Urinary bladder (tissue), 4 donors: Measurements from ENCODE around the gene USP53. TPM values are rescaled to one million over a fixed set of nuclear protein-coding genes. Genes with fewer than 3 reads are reported as not detected.
A peak's percentile ranks its signal among the peaks of the same experiment; 100 is the strongest.

Source experiments
- DNase-seq: peaks from one replicate; pipeline ENCODE4 v3.0.0-alpha.2; 2015; ENCODE audit errors: extremely low spot score
- H3K27ac ChIP-seq: one replicate; pipeline ENCODE4 v1.5.1; 2013; ENCODE audit warnings: low read depth, mild to moderate bottlenecking, moderate library complexity
- H3K36me3 ChIP-seq: one replicate; pipeline ENCODE4 v1.6.1; 2013; ENCODE audit warnings: mild to moderate bottlenecking, moderate library complexity; ENCODE audit not compliant: insufficient read depth
- H3K4me1 ChIP-seq: one replicate; pipeline ENCODE4 v1.6.1; 2013; ENCODE audit warnings: mild to moderate bottlenecking, moderate library complexity; ENCODE audit not compliant: insufficient read depth
- H3K4me3 ChIP-seq: one replicate; pipeline ENCODE4 v1.5.1; 2013; ENCODE audit warnings: low read depth, low read length
- WGBS: extraction: QIAGEN DNeasy Blood & Tissue Kit; methylation state at CpG from one replicate; pipeline ENCODE4 v1.1.7; 2013; 5-methylcytosine and 5-hydroxymethylcytosine counted together
- polyA plus RNA-seq: library from polyadenylated mRNA; stranded (reverse); fragments of 200-250 nt; gene quantifications from one replicate; pipeline ENCODE4 v1.2.3, GENCODE V29; 2013
- total RNA-seq: library from RNA; depleted of rRNA; stranded (reverse); fragments of >200 nt; gene quantifications from one replicate; pipeline ENCODE4 v1.2.3, GENCODE V29; 2014
- donor health status: healthy with polysubstance abuse.
- donor health status: healthy.

USP53 gene
- total and polyA plus RNA-seq, 2 donors, result 14.8 to 40.8 TPM

GRCh38 chr4:119299260-119299671, 86.8 kb downstream of the USP53 start:
- H3K4me3 ChIP-seq, result peak overlapping the region; percentile 56
- WGBS, result under 1% methylated on average over 2 of the region's 2 CpGs
- no peaks in the 10 kb centered on the region for H3K36me3 ChIP-seq
- H3K27ac ChIP-seq, result peak overlapping the region; percentile 86
- no peak for DNase-seq
- peaks cover 1% of the 10 kb centered on the region for H3K4me1 ChIP-seq

GRCh38 chr4:119299741-119300100, 87.2 kb downstream of the USP53 start:
- H3K27ac ChIP-seq, result peak overlapping the region; percentile 86
- DNase-seq, result no peak
- H3K36me3 ChIP-seq, result no peaks in the 10 kb centered on the region
- WGBS, result under 1% methylated on average over 9 of the region's 9 CpGs
- H3K4me1 ChIP-seq, result peaks cover 1% of the 10 kb centered on the region
- peak overlapping the region; percentile 56 for H3K4me3 ChIP-seq

- WGBS, result under 1% methylated on average over 54 of the region's 54 CpGs
- Histone ChIP-seq H3K4me1 (peaks cover 1% of the 10 kb centered on the region), H3K27ac (peak overlapping the region; percentile 86), H3K36me3 (no peaks in the 10 kb centered on the region), H3K4me3 (peak overlapping the region; percentile 56)
- DNase-seq, result peak; percentile 90
Measured at GRCh38 chr4:119300101-119300978, 87.8 kb downstream of the USP53 start.

- Histone ChIP-seq H3K36me3 (no peaks in the 10 kb centered on the region), H3K4me1 (peaks cover 1% of the 10 kb centered on the region), H3K4me3 (no peak overlapping the region), H3K27ac (no peak overlapping the region)
- 65% methylated on average over 5 of the region's 5 CpGs for WGBS
- no peak for DNase-seq
Measured at GRCh38 chr4:119302073-119302832, 89.7 kb downstream of the USP53 start.

GRCh38 chr4:119303587-119304305, 91.2 kb downstream of the USP53 start:
- no peak overlapping the region for H3K4me3 ChIP-seq
- DNase-seq, result no peak
- no peak overlapping the region for H3K27ac ChIP-seq
- 97% methylated on average over 5 of the region's 5 CpGs for WGBS
- H3K4me1 ChIP-seq, result no peaks in the 10 kb centered on the region
- H3K36me3 ChIP-seq, result no peaks in the 10 kb centered on the region

GRCh38 chr4:119304431-119304830, 91.9 kb downstream of the USP53 start:
- no peaks in the 10 kb centered on the region for H3K4me1 ChIP-seq
- no peak for DNase-seq
- H3K4me3 ChIP-seq, result no peak overlapping the region
- no peak overlapping the region for H3K27ac ChIP-seq
- H3K36me3 ChIP-seq, result no peaks in the 10 kb centered on the region

- no peak for DNase-seq
- H3K4me3 ChIP-seq, result no peak overlapping the region
- H3K36me3 ChIP-seq, result no peaks in the 10 kb centered on the region
- no peaks in the 10 kb centered on the region for H3K4me1 ChIP-seq
- no peak overlapping the region for H3K27ac ChIP-seq
Measured at GRCh38 chr4:119307606-119308005, 95.1 kb downstream of the USP53 start.

GRCh38 chr4:119310826-119311225, 98.3 kb downstream of the USP53 start:
- H3K4me1 ChIP-seq, result no peaks in the 10 kb centered on the region
- H3K4me3 ChIP-seq, result no peak overlapping the region
- H3K27ac ChIP-seq, result no peak overlapping the region
- DNase-seq, result no peak
- 74% methylated on average over 1 of the region's 1 CpG for WGBS
- H3K36me3 ChIP-seq, result no peaks in the 10 kb centered on the region

GRCh38 chr4:119313237-119313636, 100.7 kb downstream of the USP53 start:
- Histone ChIP-seq H3K36me3 (no peaks in the 10 kb centered on the region), H3K27ac (no peak overlapping the region), H3K4me1 (no peaks in the 10 kb centered on the region), H3K4me3 (no peak overlapping the region)
- no peak for DNase-seq

GRCh38 chr4:119314356-119314755, 101.8 kb downstream of the USP53 start:
- peak; percentile 26 for DNase-seq
- Histone ChIP-seq H3K27ac (no peak overlapping the region), H3K4me3 (no peak overlapping the region), H3K4me1 (no peaks in the 10 kb centered on the region), H3K36me3 (no peaks in the 10 kb centered on the region)
- 15% methylated on average over 4 of the region's 4 CpGs for WGBS

- no peaks in the 10 kb centered on the region for H3K36me3 ChIP-seq
- H3K4me3 ChIP-seq, result no peak overlapping the region
- 81% methylated on average over 2 of the region's 2 CpGs for WGBS
- no peaks in the 10 kb centered on the region for H3K4me1 ChIP-seq
- H3K27ac ChIP-seq, result no peak overlapping the region
- DNase-seq, result no peak
Measured at GRCh38 chr4:119315036-119315435, 102.5 kb downstream of the USP53 start.

- H3K27ac ChIP-seq, result no peak overlapping the region
- H3K4me3 ChIP-seq, result no peak overlapping the region
- WGBS, result 62% methylated on average over 2 of the region's 2 CpGs
- H3K4me1 ChIP-seq, result no peaks in the 10 kb centered on the region
- H3K36me3 ChIP-seq, result no peaks in the 10 kb centered on the region
- no peak for DNase-seq
Measured at GRCh38 chr4:119317990-119318389, 105.5 kb downstream of the USP53 start.

GRCh38 chr4:119321921-119322687, 109.6 kb downstream of the USP53 start, which contains the start of gene FABP2:
Gene FABP2, minus strand, starts transcription at chr4:119322138. Its CDS starts 36 bp downstream, at chr4:119322102.
- Histone ChIP-seq H3K4me3 (no peak within 1 kb of the TSS), H3K27ac (no peak within 1 kb of the TSS), H3K4me1 (no peaks in the 10 kb centered on the region), H3K36me3 (no peaks in the 10 kb centered on the region)
- WGBS, result 68% methylated on average over 6 of the region's 6 CpGs
- no peak for DNase-seq
